HG03575 (cell line): ENCODE measurements around the gene THEM4.
"Not testable (repeated sequence)": the region's sequence is repeated elsewhere in the genome, so short reads cannot be mapped to it uniquely, and the experiment has no call there.

Experiments
- ATAC-seq: cut with Tn5 transposase; IDR thresholded peaks from one replicate; pipeline ENCODE4 v1.9.1; 2021; ENCODE audit not compliant: unreplicated experiment, insufficient number of reproducible peaks, low FRiP score; ENCODE audit errors: extremely low read depth

THEM4 gene

DNA sequence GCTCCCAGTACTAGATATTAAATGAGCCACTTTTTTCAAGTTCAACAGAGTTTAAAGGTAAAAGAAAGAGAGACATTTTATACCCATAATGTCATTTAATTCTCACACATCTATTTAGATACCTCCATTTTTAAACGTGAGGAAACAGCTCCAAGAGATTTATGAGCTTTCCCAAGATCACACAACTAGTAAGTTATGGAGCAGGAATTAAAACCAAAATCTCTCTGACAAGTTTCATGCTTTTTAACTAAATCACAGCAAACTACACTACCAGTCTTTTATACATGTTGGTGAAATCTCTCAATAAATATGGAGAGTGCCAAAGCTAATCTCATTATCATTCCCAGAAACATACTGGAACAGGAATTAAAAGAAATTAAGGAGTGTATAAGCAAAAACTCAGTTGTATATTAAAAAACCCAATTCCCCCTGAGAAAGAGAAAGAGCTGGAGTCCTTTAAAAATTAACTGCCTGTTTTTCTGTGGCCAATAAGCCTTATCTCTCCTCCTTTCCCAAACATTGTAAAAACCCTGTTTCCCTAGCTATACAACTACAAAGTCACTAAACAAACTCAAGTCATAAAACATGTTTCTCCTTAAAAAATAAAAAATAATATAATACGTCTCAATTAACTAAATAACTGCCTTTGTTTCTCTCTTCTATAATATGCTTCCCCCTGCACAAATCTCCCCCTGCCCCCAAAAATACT, 26.7 kb upstream of the THEM4 start:
- no peak for ATAC-seq

- ATAC-seq = no peak
Observed at GRCh38 chr1:151935154-151935553, 25.8 kb upstream of the THEM4 start.

DNA sequence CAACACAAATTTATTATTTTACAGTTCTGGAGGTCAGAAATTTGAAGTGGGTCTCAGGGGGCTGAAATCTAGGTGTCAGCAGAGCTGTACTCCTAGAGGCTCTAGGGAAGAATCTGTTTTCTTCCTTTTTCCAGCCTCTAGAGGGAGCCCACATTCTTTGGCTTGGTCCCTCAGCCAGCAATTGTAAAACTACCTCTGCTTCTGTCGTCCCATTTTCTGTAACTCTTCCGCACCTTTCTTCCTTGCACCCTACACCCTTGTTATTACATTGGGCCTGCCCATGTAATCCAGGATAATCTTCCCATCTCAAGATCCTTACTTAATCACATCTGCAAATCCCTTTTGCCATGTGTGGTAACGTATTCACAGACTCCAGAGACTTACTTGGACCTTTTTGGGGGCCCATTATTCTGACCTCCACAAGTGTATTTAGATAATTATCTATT, 24.8 kb upstream of the THEM4 start:
- ATAC-seq = no peak

DNA sequence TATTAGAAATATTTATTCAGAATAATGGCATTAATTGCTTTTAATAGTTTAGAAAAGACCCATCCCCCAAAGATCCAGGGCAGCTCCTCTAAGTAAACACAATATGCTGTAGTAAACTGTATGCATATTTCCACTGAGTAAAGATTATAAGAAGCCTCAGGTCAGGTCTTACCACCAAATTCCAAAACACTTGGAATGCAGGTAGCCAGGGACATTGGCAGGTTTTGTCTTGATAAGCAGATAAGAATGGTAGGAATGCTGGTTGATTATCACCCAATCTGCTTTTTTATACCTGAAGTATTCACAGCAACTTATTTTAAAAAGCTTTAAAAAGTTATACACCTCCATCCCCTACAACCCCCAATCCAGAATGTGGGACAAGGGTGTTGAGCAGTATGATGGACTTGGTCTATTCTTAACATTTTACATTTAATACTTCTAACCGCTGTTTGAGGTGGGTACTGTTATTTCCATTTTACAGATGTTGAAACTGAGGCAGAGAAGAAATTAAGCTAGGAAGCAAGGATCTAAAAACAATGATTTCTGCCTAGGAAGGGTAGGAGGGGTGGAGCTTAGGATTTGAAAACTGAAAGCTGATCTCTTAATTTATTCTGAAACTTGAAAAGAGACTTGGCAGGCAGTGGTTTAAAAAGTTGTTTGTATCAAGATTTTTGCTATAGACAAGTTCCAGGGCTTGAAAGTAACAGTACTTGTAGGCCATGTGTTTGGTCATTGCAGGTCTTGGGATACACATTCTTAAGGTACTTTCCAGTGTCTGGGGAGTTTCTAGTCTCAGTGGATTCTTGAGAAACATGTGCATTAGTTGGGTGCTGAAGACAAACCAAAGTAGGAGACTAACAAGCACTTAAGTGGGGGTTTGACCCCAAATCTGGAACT, 15.6 kb upstream of the THEM4 start:
- no peak for ATAC-seq

DNA sequence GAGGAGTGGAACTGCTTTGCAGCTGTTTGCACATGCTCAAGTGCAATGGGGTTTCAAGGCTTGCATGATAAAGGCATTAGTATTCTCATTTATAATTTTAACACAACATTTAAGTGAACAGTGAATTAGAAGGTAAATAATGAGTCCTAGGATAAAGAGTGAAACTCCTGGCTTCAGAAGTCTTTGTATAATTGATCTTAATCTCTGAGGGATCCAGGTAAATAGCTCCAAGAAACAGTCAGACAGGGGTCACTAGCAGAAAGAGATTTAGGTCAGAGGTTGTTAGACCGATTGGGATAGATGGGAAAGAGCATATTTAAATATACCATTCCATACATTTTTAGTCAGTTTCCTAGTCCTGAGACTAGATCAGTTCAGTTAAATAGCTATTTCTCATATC, 14.1 kb upstream of the THEM4 start:
- no peak for ATAC-seq

DNA sequence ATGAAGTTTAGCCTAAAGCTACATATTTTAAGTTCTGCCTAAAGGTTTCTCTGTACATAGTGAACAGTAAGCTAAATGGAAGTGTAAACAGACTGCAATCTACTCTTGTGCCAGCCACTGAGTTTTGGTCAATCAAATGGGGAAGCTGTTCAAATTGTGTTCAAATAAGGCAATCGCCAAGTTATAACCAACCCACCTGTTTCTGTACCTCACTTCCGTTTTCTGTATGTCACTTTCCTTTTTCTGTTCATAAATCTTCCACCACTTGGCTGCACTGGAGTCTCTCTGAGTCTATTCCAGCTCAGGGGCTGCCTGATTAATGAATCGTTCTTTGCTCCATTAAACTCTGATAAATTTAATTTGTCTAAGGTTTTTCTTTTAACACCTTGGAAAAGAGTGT, 10.8 kb upstream of the THEM4 start:
- no peak for ATAC-seq

DNA sequence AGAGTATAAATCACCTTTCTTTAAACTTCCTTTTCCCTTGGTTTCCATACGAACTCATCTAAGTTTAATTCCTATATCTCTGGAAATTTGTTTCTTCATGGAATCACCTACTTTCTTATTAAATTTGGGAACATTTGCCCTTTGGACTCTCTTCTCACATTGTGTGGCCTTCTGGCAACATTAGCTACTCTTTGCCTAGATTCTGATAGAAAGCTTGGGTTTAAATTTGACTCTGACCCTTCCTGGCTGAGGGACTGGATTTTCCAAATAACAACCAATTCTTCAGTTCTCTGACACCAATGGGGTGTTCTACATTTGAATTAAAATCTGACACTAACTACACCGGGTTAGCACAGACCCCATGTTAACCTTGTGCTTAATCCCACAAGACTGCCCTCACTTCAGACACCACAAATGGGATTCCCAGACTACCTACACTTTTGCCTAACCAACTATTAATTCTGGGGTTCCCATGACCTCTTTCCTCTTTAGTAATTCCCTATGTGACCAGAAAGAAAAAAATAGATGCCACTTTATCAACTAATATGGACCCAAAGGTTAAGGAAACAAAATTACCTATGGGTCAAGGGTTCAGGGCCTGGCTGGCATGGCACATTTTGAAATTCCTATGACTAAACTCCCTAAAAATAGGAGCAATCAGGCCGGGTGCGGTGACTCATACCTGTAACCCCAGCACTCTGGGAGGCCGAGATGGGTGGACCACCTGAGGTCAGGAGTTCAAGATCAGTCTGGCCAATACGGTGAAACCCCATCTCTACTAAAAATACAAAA, 9.7 kb upstream of the THEM4 start:
- ATAC-seq = no peak

- no peak for ATAC-seq
Observed at GRCh38 chr1:151918156-151918555, 8.8 kb upstream of the THEM4 start.

DNA sequence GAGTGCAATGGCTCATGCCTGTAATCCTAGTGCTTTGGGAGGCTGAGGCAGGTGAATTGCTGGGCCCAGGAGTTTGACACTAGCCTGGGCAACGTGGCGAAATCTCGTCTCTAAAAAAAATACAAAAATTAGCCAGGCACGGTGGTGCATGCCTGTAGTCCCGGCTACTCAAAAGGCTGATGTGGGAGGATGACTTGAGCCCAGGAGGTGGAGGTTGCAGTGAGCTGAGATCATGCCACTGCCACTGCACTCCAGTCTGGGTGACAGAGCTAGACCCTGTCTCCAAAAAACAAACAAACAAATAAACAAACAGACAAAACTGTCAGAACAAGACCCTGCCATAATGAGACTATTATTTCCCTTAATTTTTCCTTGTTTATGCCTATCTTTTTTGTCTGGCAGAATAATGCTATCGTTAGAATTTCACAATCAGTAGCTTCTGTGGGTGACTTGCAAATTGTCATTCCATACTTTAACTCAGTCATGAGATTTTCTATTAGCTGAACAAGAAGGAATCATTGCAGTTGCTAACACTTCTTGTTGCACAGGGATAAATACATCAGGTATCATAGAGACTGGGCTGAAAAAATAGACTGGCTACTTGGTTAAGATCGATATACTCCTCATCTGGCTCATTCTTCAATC, 7.5 kb upstream of the THEM4 start:
- no peak for ATAC-seq

- ATAC-seq = no peak
Observed at GRCh38 chr1:151915061-151915686, 5.9 kb upstream of the THEM4 start.

DNA sequence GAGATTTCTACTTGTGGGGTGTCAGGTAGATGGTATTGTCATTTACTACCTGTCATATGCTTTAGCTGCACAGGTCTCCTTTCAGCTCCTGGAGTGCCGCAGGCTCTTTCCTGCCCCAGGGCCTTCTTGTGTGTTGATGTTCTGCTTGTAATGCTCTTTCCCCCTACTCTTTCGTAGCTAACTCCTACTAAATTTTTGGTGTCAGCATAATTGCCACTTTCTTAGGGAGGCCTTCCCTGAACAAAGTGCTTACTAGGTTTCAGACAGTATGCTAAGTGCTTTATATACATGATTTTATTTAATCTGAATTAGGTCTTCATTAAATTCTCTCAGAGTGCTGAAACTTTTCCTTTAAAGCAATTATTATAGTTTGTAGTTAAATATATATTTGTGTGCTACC, 4.8 kb upstream of the THEM4 start:
- no peak for ATAC-seq

GRCh38 chr1:151912973-151913372, 3.7 kb upstream of the THEM4 start:
- ATAC-seq = no peak

DNA sequence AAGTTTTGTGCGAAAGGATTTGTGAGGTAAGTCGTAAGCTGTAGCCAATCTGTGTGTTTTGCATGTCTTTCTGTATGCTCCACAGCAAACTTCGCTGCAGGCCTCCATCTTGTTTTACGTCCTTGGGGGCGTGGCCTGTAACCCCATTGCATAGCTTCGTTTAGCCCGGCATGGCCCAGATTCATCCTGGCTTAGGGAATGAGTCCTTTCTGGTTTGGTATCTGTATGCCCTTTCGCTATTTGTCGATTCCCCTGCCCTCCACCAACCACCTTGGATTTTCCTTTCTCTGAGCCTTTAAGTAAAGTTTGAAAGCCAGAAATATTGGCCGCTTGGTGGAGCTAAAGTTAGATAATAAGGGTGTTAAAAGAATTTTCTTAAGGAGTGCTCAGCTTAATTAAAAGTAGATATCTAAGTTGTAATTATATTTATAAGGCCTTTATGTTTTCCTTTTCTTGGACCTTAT, 1.1 kb downstream of the THEM4 start:
- ATAC-seq = no peak

DNA sequence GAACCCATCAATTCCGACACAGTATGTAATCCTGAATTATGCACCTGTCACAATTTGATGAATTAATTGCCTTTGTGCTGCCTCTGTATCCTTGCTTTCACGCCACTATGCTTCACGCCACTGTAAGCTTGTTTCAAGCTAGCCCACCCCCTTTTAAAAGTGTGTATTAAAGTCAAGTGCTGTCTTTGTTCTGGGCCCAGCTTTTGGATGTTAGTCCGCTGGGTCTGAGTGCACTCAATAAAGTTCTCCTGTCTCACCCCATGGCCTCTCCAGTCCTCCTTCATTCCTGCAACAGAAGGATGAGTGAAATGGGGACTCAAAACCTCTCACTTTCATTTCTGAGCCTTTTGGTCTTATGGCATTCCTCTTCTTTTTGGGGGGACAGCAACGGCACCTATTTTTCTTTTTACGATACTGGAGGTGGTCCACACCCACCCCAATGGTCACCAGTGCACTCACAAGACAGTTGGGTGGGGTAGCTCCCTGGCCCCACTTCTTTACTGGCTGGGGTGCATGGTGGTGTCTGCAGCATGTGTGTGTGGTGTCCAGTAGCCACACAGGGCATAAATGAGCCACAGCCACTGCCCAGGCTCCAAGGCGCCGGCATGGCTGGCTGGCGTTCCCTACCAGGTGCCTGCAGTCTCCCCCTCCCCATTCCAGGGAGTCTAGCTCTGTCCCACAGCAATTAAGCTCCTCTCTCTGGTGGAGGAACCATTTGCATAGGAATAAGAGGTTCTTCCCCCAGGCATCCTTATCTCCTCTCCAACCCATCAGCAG, 1.8 kb downstream of the THEM4 start:
- no peak for ATAC-seq

DNA sequence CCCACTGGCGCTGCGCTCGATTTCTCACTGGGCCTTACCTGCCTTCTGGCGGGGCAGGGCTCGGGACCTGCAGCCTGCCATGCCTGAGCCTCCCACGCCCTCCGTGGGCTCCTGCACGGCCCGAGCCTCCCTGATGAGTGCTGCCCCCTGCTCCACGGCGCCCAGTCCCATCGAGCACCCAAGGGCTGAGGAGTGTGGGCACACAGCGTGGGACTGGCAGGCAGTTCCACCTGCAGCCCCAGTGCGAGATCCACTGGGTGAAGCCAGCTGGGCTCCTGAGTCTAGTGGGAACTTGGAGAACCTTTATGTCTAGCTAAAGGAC, 3.0 kb downstream of the THEM4 start:
- not testable (repeated sequence) for ATAC-seq

- not testable (repeated sequence) for ATAC-seq
Observed at GRCh38 chr1:151905443-151906323, 3.6 kb downstream of the THEM4 start.

DNA sequence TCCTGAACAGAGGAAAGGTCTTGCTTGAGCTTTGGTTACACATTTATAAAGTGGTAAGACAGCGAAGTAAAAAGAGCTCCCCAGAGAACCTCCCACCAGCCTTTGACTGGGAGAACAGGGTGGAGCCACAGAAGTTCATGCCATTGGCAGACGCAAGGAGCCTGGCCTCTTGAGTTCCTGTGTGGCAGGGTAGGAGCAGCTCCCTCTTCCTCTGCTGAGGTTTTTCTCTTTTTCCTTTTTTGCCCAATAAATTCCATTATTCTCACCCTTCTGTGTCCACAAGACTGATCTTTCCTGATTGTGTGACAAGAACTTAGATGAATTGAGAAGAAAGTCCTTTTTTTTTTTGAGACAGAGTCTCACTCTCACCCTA, 4.3 kb downstream of the THEM4 start:
- no peak for ATAC-seq
